DMS153 (cell line): Measurements from ENCODE around the gene HIVEP3.

Experiments
- DNase-seq: peaks from one replicate; lab custom pipeline; 2025; lab: John Stamatoyannopoulos, UW

The HIVEP3 gene

DNA sequence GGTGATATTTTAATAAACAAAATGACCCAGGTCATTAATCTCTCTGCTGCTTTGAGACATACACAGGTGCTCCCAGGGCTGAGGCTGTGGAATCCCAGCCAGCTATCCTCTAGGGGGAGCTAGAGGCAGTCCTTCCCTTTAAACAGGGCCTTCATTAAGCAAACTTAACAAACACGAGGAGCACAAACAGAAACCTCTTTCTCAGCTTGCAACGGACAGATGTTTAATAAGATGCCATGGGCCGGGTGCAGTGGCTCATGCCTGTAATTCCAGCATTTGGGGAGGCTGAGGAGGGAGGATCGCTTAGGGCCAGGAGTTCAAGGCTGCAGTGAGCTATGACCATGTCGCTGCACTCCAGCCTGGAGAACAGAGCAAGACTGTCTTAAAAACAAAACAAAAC, 106.7 kb downstream of the HIVEP3 start:
- DNase-seq: peak; percentile 87

- DNase-seq: no peak
Measured at GRCh38 chr1:41811051-41811795, 107.5 kb downstream of the HIVEP3 start.

- DNase-seq: no peak
Measured at GRCh38 chr1:41810446-41810845, 108.3 kb downstream of the HIVEP3 start.

DNA sequence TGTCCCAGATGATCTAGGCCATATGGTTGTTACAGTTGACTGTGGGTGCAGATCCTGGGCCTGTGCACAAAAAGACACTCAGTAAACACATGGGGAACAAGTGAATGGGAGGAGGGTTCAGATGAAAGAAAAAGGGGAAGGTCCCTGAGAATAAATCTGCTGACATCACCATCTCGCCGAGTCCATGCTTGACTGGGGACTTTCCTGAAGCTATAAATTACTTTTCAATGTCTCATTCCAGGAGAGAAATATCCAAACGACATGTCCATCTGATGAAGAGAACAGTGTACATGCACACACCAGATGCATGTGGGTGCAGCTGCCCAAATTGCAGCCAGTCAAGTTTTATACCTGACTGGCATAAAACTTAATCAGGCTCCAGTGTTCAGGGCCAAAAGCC, 109.0 kb downstream of the HIVEP3 start:
- DNase-seq: no peak

- no peak for DNase-seq
Measured at GRCh38 chr1:41807390-41807789, 111.3 kb downstream of the HIVEP3 start.

DNA sequence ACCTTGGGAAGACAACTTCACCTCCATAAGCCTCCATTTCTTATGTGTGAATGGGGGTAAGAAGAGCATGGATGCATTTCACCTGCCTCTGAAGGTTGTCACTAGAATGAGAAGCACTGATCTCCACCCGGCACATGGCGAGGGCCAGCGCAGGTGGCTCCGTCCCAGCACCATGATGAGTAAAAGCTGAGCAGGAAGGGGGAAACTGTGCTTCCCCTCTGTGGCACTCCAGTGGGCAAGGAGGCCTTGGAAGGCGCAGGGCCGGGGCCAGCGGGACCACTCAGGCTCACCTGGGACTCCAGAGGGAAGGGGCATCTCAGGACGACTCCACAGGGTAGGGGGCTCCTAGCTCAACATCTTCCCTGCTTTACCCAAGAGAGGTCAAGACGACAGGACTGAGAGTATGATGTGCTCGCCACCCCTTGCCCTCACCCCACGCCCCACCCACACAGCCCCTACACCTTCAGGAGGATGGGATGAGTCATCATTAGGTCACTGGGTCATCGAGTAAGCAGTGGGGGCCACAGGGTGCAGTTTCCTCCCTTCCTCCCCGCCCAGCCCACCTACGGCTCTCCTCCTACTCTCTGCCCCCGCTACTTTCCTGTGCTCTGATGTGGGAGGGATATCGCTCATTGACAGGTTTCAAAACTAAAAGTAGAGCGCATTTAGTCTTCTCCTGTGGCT, 112.1 kb downstream of the HIVEP3 start:
- no peak for DNase-seq

DNA sequence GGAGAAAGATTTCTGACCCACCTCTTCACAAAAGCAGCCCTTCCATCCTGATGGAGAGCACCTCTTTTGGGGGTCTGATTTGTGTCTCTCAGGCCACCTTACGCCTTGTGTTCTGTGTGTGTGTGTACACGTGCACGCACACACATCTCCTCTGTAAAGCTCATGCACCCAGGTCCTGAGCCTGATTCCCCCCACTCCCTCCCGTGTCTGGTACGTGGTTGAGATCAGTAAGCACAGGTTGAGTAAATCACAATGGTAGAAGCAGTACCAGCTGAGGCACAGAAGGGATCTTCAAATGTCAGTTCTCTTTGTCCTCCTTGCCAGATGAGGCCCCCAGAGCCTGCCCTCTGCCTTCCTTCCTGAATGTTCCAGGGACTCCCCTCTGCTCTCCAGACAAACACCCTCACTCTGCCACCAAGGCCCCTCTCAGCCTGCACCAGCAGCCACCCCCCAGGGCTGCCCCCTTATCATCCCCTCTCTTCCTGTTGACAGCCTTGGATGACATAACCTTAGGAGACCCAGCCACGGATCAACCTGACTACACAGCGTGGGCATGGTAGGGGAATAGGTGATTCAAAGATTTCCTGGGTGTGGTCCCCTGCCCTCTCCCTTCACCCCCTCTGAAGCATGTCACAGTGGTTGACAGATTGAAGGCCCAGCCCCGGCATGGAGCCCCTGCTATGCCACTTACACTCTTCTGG, 112.8 kb downstream of the HIVEP3 start:
- DNase-seq: no peak

DNA sequence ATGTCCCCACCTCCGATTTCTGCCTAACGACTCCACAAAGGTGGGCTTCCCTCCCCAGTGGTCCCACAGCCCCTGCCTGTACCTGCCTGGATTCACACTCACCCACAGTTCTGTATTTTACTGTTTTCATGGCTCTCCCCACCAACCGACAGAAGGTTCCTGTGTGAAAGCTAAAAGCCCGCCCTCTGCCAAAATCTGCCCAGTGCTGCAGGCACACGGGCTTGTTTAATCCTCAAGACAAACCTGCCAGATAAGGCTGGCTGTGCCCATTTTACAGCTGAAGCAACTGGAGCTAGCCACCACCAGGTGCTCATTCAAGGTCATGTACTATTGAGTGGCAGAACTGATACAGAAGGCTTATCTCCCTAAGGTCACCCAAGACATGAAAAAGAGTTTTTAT, 114.5 kb downstream of the HIVEP3 start:
- DNase-seq: no peak

- DNase-seq: no peak
Measured at GRCh38 chr1:41803656-41804055, 115.1 kb downstream of the HIVEP3 start.

DNA sequence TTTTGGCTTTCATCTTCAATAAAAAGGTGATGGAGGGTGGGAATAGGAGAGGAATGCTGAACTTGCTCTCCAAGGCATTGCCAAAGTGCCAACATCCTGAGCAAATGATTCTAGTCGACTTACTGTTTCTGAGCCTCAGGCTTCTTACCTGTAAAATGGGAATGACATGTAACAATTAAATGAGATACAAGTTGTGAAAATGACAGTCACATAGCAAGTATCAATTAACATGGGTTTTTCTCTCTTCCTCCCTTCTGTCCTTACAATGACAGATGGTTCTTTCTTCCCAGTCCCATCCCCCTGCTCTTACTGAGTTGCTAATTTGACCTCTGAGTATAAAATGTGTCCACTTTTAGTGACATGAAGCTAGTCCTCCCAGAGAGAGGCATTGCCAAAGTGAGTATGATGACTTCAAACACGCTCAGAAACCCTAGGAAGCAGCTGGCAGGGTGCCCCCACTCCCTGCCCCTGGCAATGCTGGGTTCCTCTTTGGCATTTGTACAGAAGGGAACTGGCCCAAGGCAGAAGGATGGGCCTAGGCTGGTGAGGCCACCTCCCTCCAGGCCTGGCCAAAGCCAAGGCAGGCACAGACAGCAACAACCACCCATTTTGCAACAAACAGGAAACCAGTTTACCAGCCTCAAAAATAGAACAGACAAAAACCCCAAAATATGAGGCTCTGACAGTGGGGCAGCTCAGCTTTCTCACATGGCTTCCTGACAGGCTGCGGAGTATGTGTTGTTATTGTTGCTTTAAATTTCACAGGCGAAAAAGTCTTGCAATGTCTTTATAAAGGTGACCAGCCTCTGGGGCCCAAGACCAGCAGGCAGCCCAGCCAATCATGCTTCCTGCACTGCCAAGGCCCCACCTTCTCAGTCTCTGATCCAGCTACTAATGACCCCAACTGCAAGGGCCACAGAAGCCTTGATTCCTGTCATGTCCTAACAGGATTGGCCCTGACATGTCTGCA, 115.9 kb downstream of the HIVEP3 start:
- DNase-seq: no peak

GRCh38 chr1:41800311-41800829, 118.4 kb downstream of the HIVEP3 start:
- no peak for DNase-seq

DNA sequence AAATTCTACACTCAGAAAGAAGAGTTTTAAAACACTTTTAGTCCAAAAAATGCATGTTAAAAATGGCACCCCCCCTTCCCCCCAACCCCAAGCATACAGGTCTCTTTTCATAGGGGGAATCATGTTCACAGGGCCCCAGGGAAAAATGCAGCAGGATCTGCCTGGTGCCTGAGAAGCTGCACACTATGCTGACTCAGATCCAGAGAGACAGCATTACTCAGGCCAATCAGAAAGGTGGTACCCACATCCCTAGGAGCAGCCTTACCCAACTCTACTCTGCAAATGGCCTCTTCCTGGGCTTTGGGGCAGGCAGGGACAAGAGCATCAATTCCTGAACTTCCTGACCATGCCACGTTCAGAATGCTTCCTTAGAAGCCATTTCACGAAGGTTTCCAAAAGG, 119.0 kb downstream of the HIVEP3 start:
- no peak for DNase-seq

GRCh38 chr1:41799205-41799604, 119.5 kb downstream of the HIVEP3 start:
- DNase-seq: no peak

GRCh38 chr1:41795205-41795762, 123.4 kb downstream of the HIVEP3 start:
- DNase-seq: no peak

DNA sequence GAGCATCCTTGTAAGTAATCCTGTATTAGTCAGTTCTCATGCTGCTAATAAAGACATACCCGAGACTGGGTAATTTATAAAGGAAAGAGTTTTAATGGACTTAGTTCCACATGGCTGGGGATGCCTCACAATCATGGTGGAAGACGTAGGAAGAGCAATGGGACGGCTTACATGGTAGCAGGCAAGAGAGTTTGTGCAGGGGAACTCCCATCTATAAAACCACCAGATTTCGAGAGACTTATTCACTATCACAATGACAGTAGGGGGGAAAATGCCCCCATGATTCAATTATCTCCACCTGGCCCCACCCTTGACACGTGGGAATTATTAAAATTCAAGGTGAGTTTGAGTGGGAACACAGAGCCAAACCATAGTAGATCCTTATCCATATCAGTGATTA, 124.7 kb downstream of the HIVEP3 start:
- no peak for DNase-seq

GRCh38 chr1:41792485-41792770, 126.3 kb downstream of the HIVEP3 start:
- DNase-seq: no peak

GRCh38 chr1:41791667-41792484, 126.8 kb downstream of the HIVEP3 start:
- no peak for DNase-seq

DNA sequence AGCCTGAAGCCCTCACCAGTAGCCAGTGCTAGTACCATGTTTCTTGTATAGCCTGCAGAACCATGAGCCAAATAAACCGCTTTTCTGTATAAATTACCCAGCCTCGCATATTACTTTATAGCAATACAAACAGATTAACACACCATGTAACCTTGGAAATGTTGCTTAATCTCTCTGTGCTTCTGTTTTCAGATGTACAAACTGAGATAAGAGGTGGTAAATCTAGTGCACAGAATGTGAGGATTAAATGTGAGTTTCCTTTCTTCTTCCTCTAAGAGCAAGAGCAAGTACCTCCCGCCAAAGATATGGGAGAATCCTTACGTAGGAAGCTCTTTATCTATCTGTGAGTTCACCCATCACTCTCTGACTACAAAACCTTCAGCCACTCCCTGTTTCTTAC, 128.4 kb downstream of the HIVEP3 start:
- DNase-seq: no peak

GRCh38 chr1:41789661-41790330, 128.9 kb downstream of the HIVEP3 start:
- no peak for DNase-seq

- no peak for DNase-seq
Measured at GRCh38 chr1:41788427-41788826, 130.3 kb downstream of the HIVEP3 start.
